Measurements from ENCODE around the gene MX2.

GRCh38 chr21:41453761-41454160 is 91.9 kb downstream of the MX2 start:
- TF ChIP-seq CTCF (conservative IDR thresholded peaks at IDR 0.05; ENCODE audit: low read depth, low read length) (no peak), EZH2 (IDR thresholded peaks at IDR 0.05; ENCODE audit: low read length, unreplicated experiment) (no peak)
